GM23248 (cell line): ENCODE data around the gene PSMC5. TPM values are rescaled to one million over a fixed set of nuclear protein-coding genes. Genes with fewer than 3 reads are reported as not detected.

Experiments used
- DNase-seq: peaks from one replicate; pipeline ENCODE4 v3.0.0-alpha.2; 2015
- H2AFZ ChIP-seq: fragments of 200-600 bp; sonication (generic); 2 replicates; pipeline ENCODE4 v1.6.1; 2016; ENCODE audit warnings: antibody characterized with exemption
- H3F3A ChIP-seq: fragments of 200-600 bp; sonication (generic); 2 replicates; pipeline ENCODE4 v1.6.1; 2016; ENCODE audit warnings: mild to moderate bottlenecking, antibody characterized with exemption, mixed run types; ENCODE audit not compliant: insufficient read depth
- H3K27ac ChIP-seq: fragments of 200-600 bp; sonication (generic); 2 replicates; pipeline ENCODE4 v1.5.1; 2016; ENCODE audit warnings: mild to moderate bottlenecking
- H3K27me3 ChIP-seq: fragments of 200-600 bp; sonication (generic); replicated peaks from 2 replicates; pipeline ENCODE4 v1.6.1; 2016; ENCODE audit warnings: mild to moderate bottlenecking; ENCODE audit not compliant: insufficient read depth
- H3K36me3 ChIP-seq: fragments of 200-600 bp; sonication (generic); 2 replicates; pipeline ENCODE4 v1.6.1; 2016; ENCODE audit warnings: low read depth, mild to moderate bottlenecking
- H3K4me1 ChIP-seq: fragments of 200-600 bp; sonication (generic); 2 replicates; pipeline ENCODE4 v1.6.1; 2016; ENCODE audit warnings: mild to moderate bottlenecking; ENCODE audit not compliant: insufficient read depth
- H3K4me2 ChIP-seq: fragments of 200-600 bp; sonication (generic); one replicate; pipeline ENCODE4 v1.6.1; 2016; ENCODE audit warnings: mild to moderate bottlenecking; ENCODE audit not compliant: unreplicated experiment
- H3K4me3 ChIP-seq: fragments of 200-600 bp; sonication (generic); 2 replicates; pipeline ENCODE4 v1.5.1; 2016; ENCODE audit warnings: mild to moderate bottlenecking
- H3K79me2 ChIP-seq: fragments of 200-600 bp; sonication (generic); 2 replicates; pipeline ENCODE4 v1.6.1; 2016; ENCODE audit warnings: mild to moderate bottlenecking; ENCODE audit not compliant: insufficient read depth
- H3K9ac ChIP-seq: fragments of 200-600 bp; sonication (generic); 2 replicates; pipeline ENCODE4 v1.6.1; 2016; ENCODE audit warnings: mild to moderate bottlenecking
- H3K9me2 ChIP-seq: fragments of 200-600 bp; sonication (generic); 2 replicates; pipeline ENCODE4 v1.6.1; 2016; ENCODE audit warnings: mixed run types, mild to moderate bottlenecking, moderate library complexity; ENCODE audit not compliant: insufficient read depth
- H3K9me3 ChIP-seq: fragments of 200-600 bp; sonication (generic); one replicate; pipeline ENCODE4 v1.6.1; 2017; ENCODE audit warnings: low read depth
- H4K20me1 ChIP-seq: fragments of 200-600 bp; sonication (generic); 2 replicates; pipeline ENCODE4 v1.6.0; 2016; ENCODE audit not compliant: insufficient read depth
- EZH2 ChIP-seq: fragments of 200-600 bp; sonication (generic); IDR thresholded peaks from 2 replicates; pipeline ENCODE4 v1.6.1; 2018; ENCODE audit warnings: antibody characterized with exemption, mild to moderate bottlenecking; ENCODE audit not compliant: insufficient read depth, poor library complexity, severe bottlenecking
- EZH2phosphoT487 ChIP-seq: fragments of 200-600 bp; sonication (generic); IDR thresholded peaks from 2 replicates; pipeline ENCODE4 v1.6.1; 2018; ENCODE audit warnings: antibody characterized with exemption, moderate library complexity, mild to moderate bottlenecking, low read depth; ENCODE audit not compliant: insufficient read depth
- WGBS, 2 experiments: methylation state at CpG; one replicate each; pipeline ENCODE4 v1.1.6; 2015 to 2017; ENCODE audit warnings: low lambda C conversion rate in 2 of 2, low coverage in 1 of 2; ENCODE audit errors: missing lambda C conversion rate in 2 of 2; 5-methylcytosine and 5-hydroxymethylcytosine counted together
- in situ Hi-C: fragments of 300-500 bp; cut with MboI; formaldehyde crosslinking; loops from 2 replicates; pipeline ENCODE4 v1.15.0; 2020
- polyA plus RNA-seq: library from polyadenylated mRNA; unstranded; fragments of >200 nt; fragmentation: Nextera tagmentation; extraction: Ambion mirVana; gene quantifications from 2 replicates; pipeline ENCODE4 v1.2.1, GENCODE V29; 2016
- total RNA-seq: library from RNA; depleted of rRNA; stranded (reverse); fragments of >200 nt; shearing (Covaris generic); gene quantifications from 2 replicates; pipeline ENCODE4 v1.2.3, GENCODE V29; 2014

PSMC5 gene
- total and polyA plus RNA-seq, 2 experiments from 2014 or later, result 60.5 to 180 TPM

DNA sequence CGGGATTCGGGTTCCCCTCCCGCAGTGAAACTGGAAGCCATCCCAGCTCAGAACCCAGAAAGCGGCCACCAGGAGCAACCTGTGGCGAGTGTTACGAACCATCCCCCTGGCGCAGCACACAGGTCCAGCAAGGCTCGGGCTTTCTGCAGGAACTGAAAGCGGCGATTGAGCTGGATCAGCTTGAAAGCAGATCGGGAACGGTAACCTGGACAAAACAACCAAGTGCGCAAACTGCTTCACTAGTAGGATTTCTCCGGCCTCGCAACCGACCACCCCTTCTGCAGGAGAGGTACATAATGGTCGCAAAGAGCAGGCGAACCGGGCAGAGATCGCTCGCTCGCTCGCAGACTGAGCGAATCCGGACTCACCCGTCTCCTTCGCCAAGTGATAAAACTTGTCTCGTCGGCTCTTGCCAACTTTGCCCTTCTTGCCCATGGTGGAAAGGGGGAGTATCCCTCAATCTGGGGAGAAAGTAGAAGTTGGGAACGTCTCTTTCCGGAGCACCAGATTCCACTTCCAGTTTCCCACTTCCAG lies 696 bp upstream of the PSMC5 start:
- Histone ChIP-seq H3K9me2 (no peaks in the 10 kb centered on the region), H3K4me3 (peak overlapping the region; percentile 87), H3K27me3 (no peaks in the 10 kb centered on the region), H3K4me2 (peak overlapping the region; percentile 91), H3K36me3 (peaks cover 61% of the 10 kb centered on the region), H3K4me1 (peaks cover 8% of the 10 kb centered on the region), H3K9me3 (no peaks in the 10 kb centered on the region), H3K27ac (peak overlapping the region; percentile 90), H3K9ac (peak overlapping the region; percentile 86), H2AFZ (peak overlapping the region; percentile 88), H4K20me1 (no peaks in the 10 kb centered on the region), H3K79me2 (peaks cover 85% of the 10 kb centered on the region), H3F3A (peaks cover 14% of the 10 kb centered on the region)
- in situ Hi-C loops, result no loop called here
- TF ChIP-seq EZH2 (no peak), EZH2phosphoT487 (no peak)
- peak; percentile 76 for DNase-seq
- 1% methylated on average over 31 of the region's 31 CpGs for WGBS, 2 experiments

DNA sequence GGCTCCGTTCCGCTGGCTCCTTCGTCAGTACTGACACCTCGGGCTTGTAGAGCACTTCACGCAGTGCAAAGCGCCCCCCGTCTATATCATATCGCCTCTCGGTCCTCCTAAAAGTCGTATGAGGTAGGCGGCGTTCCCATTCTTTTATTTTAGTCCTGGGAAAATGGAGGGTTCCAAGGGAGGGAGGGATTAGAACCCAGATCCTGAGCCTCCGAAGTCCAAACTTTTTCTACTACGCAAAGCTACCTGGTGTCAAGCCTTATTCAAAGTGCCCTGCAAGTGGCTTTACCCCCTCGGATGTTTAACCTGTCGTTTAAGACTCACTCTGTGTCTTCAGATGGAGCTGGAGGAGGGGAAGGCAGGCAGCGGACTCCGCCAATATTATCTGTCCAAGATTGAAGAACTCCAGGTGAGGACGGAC lies 580 bp downstream of the PSMC5 start:
- Histone ChIP-seq H3K27me3 (no peaks in the 10 kb centered on the region), H3F3A (peaks cover 15% of the 10 kb centered on the region), H3K9ac (peak overlapping the region; percentile 86), H3K9me2 (no peaks in the 10 kb centered on the region), H3K9me3 (no peaks in the 10 kb centered on the region), H4K20me1 (no peaks in the 10 kb centered on the region), H3K79me2 (peaks cover 72% of the 10 kb centered on the region), H3K36me3 (peaks cover 53% of the 10 kb centered on the region), H2AFZ (peak overlapping the region; percentile 88), H3K4me1 (peaks cover 8% of the 10 kb centered on the region), H3K27ac (peak overlapping the region; percentile 90), H3K4me2 (peak overlapping the region; percentile 91), H3K4me3 (peak overlapping the region; percentile 87)
- TF ChIP-seq EZH2 (no peak), EZH2phosphoT487 (no peak)
- in situ Hi-C loops, result no loop called here
- no peak for DNase-seq
- WGBS, 2 experiments, result 1 to 3% methylated on average over 19 of the region's 19 CpGs

DNA sequence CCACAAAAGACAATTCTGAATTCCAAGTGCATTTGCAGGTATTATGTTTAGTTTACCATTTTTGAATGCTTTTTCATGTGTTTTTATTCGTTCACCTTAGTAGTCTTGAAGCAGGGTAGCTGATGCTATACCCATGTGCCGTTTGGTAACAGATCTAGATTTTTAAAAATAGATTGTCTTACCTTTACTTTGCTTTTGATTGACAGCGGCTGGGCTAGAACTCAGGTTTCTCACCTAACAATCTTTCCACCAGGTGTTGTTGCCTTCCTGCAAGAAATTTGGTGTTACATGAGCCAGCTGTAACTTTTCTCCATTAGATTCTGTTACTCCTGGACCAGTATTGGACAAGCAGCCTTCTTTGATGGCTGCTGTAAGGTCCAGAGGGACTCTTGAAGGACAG lies 1.7 kb downstream of the PSMC5 start:
- no peak for DNase-seq
- H3K36me3 ChIP-seq, result peaks cover 52% of the 10 kb centered on the region
- H3K27me3 ChIP-seq, result no peaks in the 10 kb centered on the region
- H4K20me1 ChIP-seq, result no peaks in the 10 kb centered on the region
- H3K9me3 ChIP-seq, result no peaks in the 10 kb centered on the region
- H3F3A ChIP-seq, result peaks cover 22% of the 10 kb centered on the region; the same call in 1 of the 2 replicates
- peaks cover 8% of the 10 kb centered on the region for H3K4me1 ChIP-seq
- peaks cover 61% of the 10 kb centered on the region for H3K79me2 ChIP-seq
- H3K4me2 ChIP-seq, result peak overlapping the region; percentile 91
- TF ChIP-seq EZH2, result no peak
- TF ChIP-seq EZH2phosphoT487, result no peak
- in situ Hi-C loops, result no loop called here
- H3K4me3 ChIP-seq, result peak overlapping the region; percentile 87
- WGBS, 2 experiments, result 98 to 99% methylated on average over 3 of the region's 3 CpGs
- H3K9ac ChIP-seq, result peak overlapping the region; percentile 86; the same call in 1 of the 2 replicates
- no peak overlapping the region for H2AFZ ChIP-seq
- no peak overlapping the region for H3K27ac ChIP-seq
- no peaks in the 10 kb centered on the region for H3K9me2 ChIP-seq

DNA sequence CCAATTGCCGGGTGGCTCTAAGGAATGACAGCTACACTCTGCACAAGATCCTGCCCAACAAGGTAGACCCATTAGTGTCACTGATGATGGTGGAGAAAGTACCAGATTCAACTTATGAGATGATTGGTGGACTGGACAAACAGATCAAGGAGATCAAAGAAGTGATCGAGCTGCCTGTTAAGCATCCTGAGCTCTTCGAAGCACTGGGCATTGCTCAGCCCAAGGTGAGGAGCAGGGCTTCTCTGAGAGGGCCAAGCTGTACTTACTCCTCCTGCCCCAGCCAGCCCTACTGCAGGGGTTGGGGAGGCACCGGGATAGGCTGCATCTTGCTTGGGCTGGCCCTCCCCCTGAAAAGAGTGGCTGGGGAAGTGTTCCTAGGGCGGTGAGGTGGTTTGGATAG lies 3.0 kb downstream of the PSMC5 start:
- 98% methylated on average over 5 of the region's 5 CpGs for WGBS, 2 experiments
- peaks cover 42% of the 10 kb centered on the region for H3K36me3 ChIP-seq
- no peaks in the 10 kb centered on the region for H4K20me1 ChIP-seq

More for the DNA sequence above, 3.0 kb downstream of the PSMC5 start:
- no peak for TF ChIP-seq EZH2phosphoT487
- TF ChIP-seq EZH2, result no peak
- no peak overlapping the region for H3K9ac ChIP-seq
- no peak overlapping the region for H2AFZ ChIP-seq
- no peak overlapping the region for H3K4me2 ChIP-seq
- H3K27ac ChIP-seq, result no peak overlapping the region
- H3K27me3 ChIP-seq, result no peaks in the 10 kb centered on the region
- no peak overlapping the region for H3K4me3 ChIP-seq
- H3K4me1 ChIP-seq, result peaks cover 8% of the 10 kb centered on the region
- H3K9me2 ChIP-seq, result no peaks in the 10 kb centered on the region
- no peak for DNase-seq
- no peaks in the 10 kb centered on the region for H3K9me3 ChIP-seq
- H3K79me2 ChIP-seq, result peaks cover 49% of the 10 kb centered on the region
- H3F3A ChIP-seq, result peaks cover 34% of the 10 kb centered on the region
- in situ Hi-C loops, result no loop called here
